ENCODE data around the gene KCNJ5.
A peak's percentile ranks its signal among the peaks of the same experiment; 100 is the strongest.

Gene KCNJ5

GRCh38 chr11:128888034-128888985 lies 2.8 kb upstream of the KCNJ5 start:
- CTCF ChIA-PET: interaction anchor here (0.6 to 6.1 kb wide), 4 partner anchors 15 to 69 kb away, joined by 3 to 103 read pairs (median 4); no protein-coding TSS in a partner anchor
- TF ChIP-seq, protein P1, sequence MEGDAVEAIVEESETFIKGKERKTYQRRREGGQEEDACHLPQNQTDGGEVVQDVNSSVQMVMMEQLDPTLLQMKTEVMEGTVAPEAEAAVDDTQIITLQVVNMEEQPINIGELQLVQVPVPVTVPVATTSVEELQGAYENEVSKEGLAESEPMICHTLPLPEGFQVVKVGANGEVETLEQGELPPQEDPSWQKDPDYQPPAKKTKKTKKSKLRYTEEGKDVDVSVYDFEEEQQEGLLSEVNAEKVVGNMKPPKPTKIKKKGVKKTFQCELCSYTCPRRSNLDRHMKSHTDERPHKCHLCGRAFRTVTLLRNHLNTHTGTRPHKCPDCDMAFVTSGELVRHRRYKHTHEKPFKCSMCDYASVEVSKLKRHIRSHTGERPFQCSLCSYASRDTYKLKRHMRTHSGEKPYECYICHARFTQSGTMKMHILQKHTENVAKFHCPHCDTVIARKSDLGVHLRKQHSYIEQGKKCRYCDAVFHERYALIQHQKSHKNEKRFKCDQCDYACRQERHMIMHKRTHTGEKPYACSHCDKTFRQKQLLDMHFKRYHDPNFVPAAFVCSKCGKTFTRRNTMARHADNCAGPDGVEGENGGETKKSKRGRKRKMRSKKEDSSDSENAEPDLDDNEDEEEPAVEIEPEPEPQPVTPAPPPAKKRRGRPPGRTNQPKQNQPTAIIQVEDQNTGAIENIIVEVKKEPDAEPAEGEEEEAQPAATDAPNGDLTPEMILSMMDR (conservative IDR thresholded peaks at IDR 0.05; ENCODE audit: low read depth): 0 out of 2 replicates have a peak, but pooled peaks have one; percentile 26
- POLR2A ChIA-PET (ENCODE audit: low non-redundant PET): interaction anchor here (0.7 kb wide), 1 partner anchor 136 kb away, joined by 6 read pairs; no protein-coding TSS in a partner anchor
- peak overlapping the region; percentile 27; the same call in 1 of the 2 replicates for H3K27ac ChIP-seq
- DNase-seq (ENCODE audit: low spot score): peak; percentile 45

DNA sequence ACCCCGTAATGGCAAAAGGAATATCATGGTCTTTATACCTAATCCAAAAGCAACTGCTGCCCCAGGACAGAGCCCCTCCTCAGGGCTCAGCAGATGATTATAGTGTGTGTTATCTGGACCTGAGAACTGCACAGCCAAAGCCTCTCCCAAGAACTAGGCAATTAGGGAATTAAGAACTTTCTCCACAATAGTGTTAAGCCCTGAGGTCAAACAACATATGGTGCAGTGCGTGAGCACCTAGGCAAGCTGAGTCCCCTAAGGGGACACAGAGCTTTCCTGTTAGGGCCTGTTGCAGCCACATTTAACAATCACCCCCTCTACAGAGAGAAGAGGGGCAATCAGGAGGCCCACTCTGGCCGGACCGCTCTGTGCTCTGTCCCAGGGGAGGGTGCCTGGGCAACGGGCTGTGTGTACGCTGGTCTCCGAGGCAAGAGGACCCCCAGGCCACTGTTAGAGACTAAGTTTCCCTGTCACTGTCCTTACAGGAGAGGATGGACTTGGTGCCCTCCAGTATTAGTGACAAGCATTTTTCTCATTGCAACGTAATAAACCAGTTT lies 1.4 kb upstream of the KCNJ5 start:
- TF ChIP-seq, protein P1 (conservative IDR thresholded peaks at IDR 0.05; ENCODE audit: low read depth): no peak
- ChIA-PET CTCF (interaction anchor here (0.5 to 1.9 kb wide), 3 partner anchors 59 to 284 kb away, joined by 3 to 11 read pairs (median 9); no protein-coding TSS in a partner anchor), POLR2A (ENCODE audit: low non-redundant PET) (no interaction called here)
- no peak for DNase-seq (ENCODE audit: low spot score)
- H3K27ac ChIP-seq: no peak overlapping the region

GRCh38 chr11:128890216-128890542 lies 977 bp upstream of the KCNJ5 start:
- peak overlapping the region; percentile 42 for H3K27ac ChIP-seq
- ChIA-PET CTCF (interaction anchor here (0.5 to 1.9 kb wide), 3 partner anchors 58 to 283 kb away, joined by 3 to 11 read pairs (median 9); no protein-coding TSS in a partner anchor), POLR2A (ENCODE audit: low non-redundant PET) (no interaction called here)
- no peak for DNase-seq (ENCODE audit: low spot score)
- TF ChIP-seq, protein P1 (conservative IDR thresholded peaks at IDR 0.05; ENCODE audit: low read depth): no peak

- no peak for DNase-seq (ENCODE audit: low spot score)
- ChIA-PET CTCF (interaction anchor here (0.9 to 1.0 kb wide), 2 partner anchors 14 to 64 kb away, joined by 3 to 4 read pairs; no protein-coding TSS in a partner anchor), POLR2A (ENCODE audit: low non-redundant PET) (no interaction called here)
- H3K27ac ChIP-seq: peak overlapping the region; percentile 42
- TF ChIP-seq, protein P1 (conservative IDR thresholded peaks at IDR 0.05; ENCODE audit: low read depth): no peak
Observed at GRCh38 chr11:128891913-128892398, 800 bp downstream of the KCNJ5 start.

- H3K27ac ChIP-seq: no peak overlapping the region
- CTCF ChIA-PET: interaction anchor here (0.6 to 1.2 kb wide), 4 partner anchors 8 to 1758 kb away, joined by 3 to 5 read pairs (median 4); no protein-coding TSS in a partner anchor
- no peak for DNase-seq (ENCODE audit: low spot score)
- TF ChIP-seq, protein P1 (conservative IDR thresholded peaks at IDR 0.05; ENCODE audit: low read depth): no peak
- POLR2A ChIA-PET (ENCODE audit: low non-redundant PET): no interaction called here
Observed at GRCh38 chr11:128892866-128893565, 1.9 kb downstream of the KCNJ5 start.

Measured in RWPE1 (cell line).